Endodermal cell (in vitro differentiated cells): ENCODE data around the gene LAIR1. TPM values are rescaled to one million over a fixed set of nuclear protein-coding genes. Genes with fewer than 3 reads are reported as not detected.
"Not testable (repeated sequence)": the region's sequence is repeated elsewhere in the genome, so short reads cannot be mapped to it uniquely, and the experiment has no call there.

Source experiments
- DNase-seq: peaks from one replicate; pipeline ENCODE4 v3.0.0-alpha.2; 2017
- H3K27ac ChIP-seq: 2 replicates; pipeline ENCODE4 v1.5.1; 2013; ENCODE audit warnings: mild to moderate bottlenecking, low read depth, low read length, moderate library complexity
- H3K27me3 ChIP-seq: 2 replicates; pipeline ENCODE4 v1.6.1; 2013; ENCODE audit warnings: mild to moderate bottlenecking, low read length, moderate library complexity; ENCODE audit not compliant: insufficient read depth, control insufficient read depth, poor library complexity, severe bottlenecking
- H3K36me3 ChIP-seq: 2 replicates; pipeline ENCODE4 v1.7.0; 2013; ENCODE audit warnings: mild to moderate bottlenecking, low read length, moderate library complexity; ENCODE audit not compliant: control insufficient read depth, insufficient read depth
- H3K4me1 ChIP-seq: one replicate; pipeline ENCODE4 v1.7.0; 2013; ENCODE audit warnings: low read length; ENCODE audit not compliant: control insufficient read depth, insufficient read depth
- H3K4me3 ChIP-seq: 2 replicates; pipeline ENCODE4 v1.5.1; 2013; ENCODE audit warnings: mild to moderate bottlenecking, low read length, moderate library complexity
- H3K9ac ChIP-seq: 2 replicates; pipeline ENCODE4 v1.6.1; 2013; ENCODE audit warnings: mild to moderate bottlenecking, low read length, moderate library complexity; ENCODE audit not compliant: poor library complexity, severe bottlenecking; ENCODE audit errors: extremely low read depth
- H3K9me3 ChIP-seq: 2 replicates; pipeline ENCODE4 v1.6.1; 2013; ENCODE audit warnings: mild to moderate bottlenecking, low read length, moderate library complexity; ENCODE audit not compliant: control insufficient read depth
- H3K27ac Mint-ChIP-seq: 2 replicates; pipeline ENCODE4 v1.8.0; 2020; ENCODE audit warnings: mixed read lengths
- H3K27me3 Mint-ChIP-seq: 2 replicates; pipeline ENCODE4 v1.8.0; 2021; ENCODE audit warnings: mild to moderate bottlenecking, mixed read lengths; ENCODE audit not compliant: insufficient read depth
- H3K36me3 Mint-ChIP-seq: 2 replicates; pipeline ENCODE4 v1.8.0; 2020; ENCODE audit warnings: low read depth, mixed read lengths
- H3K4me1 Mint-ChIP-seq: 2 replicates; pipeline ENCODE4 v1.8.0; 2020; ENCODE audit warnings: mixed read lengths
- H3K4me3 Mint-ChIP-seq: 2 replicates; pipeline ENCODE4 v1.8.0; 2020; ENCODE audit warnings: mild to moderate bottlenecking, moderate library complexity, mixed read lengths
- H3K9me3 Mint-ChIP-seq: 2 replicates; pipeline ENCODE4 v1.8.0; 2020; ENCODE audit warnings: mild to moderate bottlenecking, mixed read lengths
- CTCF ChIP-seq: fragments of 200-600 bp; sonication (generic); conservative IDR thresholded peaks from 2 replicates; pipeline ENCODE4 v1.5.0; 2021; ENCODE audit warnings: antibody characterized with exemption, mild to moderate bottlenecking
- WGBS, 2 experiments: methylation state at CpG; one replicate each; pipeline versions ENCODE4 v1.1.5 to v1.1.7; 2013; ENCODE audit warnings: missing lambda C conversion rate in 2 of 2, mixed read lengths in 1 of 2; ENCODE audit not compliant: insufficient coverage in 1 of 2, insufficient read length in 1 of 2; 5-methylcytosine and 5-hydroxymethylcytosine counted together
- total RNA-seq, 2 donors: library from RNA; stranded (reverse); fragmentation: NEBNext Ultra II Directional in 1 of 2; extraction: Animal tissue kit (Norgen Biotek cat#: 25700) in 1 of 2; gene quantifications; 2 replicates in 1 of 2; 3 replicates in 1 of 2; pipeline ENCODE4 v1.2.1, GENCODE V29; 2021

The LAIR1 gene
- total RNA-seq, 2 donors from 2014 or later: not detected

GRCh38 chr19:54369688-54370433 lies 5.1 kb upstream of the LAIR1 start:
- not testable (repeated sequence) for H3K27ac Mint-ChIP-seq, H3K36me3 Mint-ChIP-seq, H3K4me1 Mint-ChIP-seq, H3K27me3 ChIP-seq, H3K4me1 ChIP-seq, H3K36me3 ChIP-seq, H3K4me3 Mint-ChIP-seq, H3K4me3 ChIP-seq, DNase-seq, H3K27ac ChIP-seq, H3K9me3 Mint-ChIP-seq, H3K27me3 Mint-ChIP-seq, H3K9ac ChIP-seq, H3K9me3 ChIP-seq
- 87 to 93% methylated on average over 4 to 12 of the region's 19 CpGs for WGBS, 2 experiments

- Mint-ChIP-seq H3K27ac (no peak overlapping the region), H3K4me1 (no peaks in the 10 kb centered on the region), H3K4me3 (no peak overlapping the region), H3K36me3 (no peaks in the 10 kb centered on the region), H3K27me3 (peaks cover 8% of the 10 kb centered on the region), H3K9me3 (no peaks in the 10 kb centered on the region)
- Histone ChIP-seq H3K36me3 (no peaks in the 10 kb centered on the region), H3K9ac (no peak overlapping the region), H3K4me1 (no peaks in the 10 kb centered on the region), H3K4me3 (no peak overlapping the region), H3K9me3 (no peaks in the 10 kb centered on the region), H3K27ac (no peak overlapping the region), H3K27me3 (no peaks in the 10 kb centered on the region)
- TF ChIP-seq CTCF: no peak
- no peak for DNase-seq
- WGBS, 2 experiments: 77 to 85% methylated on average over 4 to 8 of the region's 8 CpGs
These were observed 4.5 kb upstream of the LAIR1 start for GRCh38 chr19:54369082-54369687.

- Histone ChIP-seq H3K27ac (no peak overlapping the region), H3K9ac (no peak overlapping the region), H3K4me1 (no peaks in the 10 kb centered on the region), H3K4me3 (no peak overlapping the region), H3K36me3 (no peaks in the 10 kb centered on the region), H3K27me3 (no peaks in the 10 kb centered on the region), H3K9me3 (no peaks in the 10 kb centered on the region)
- no peak overlapping the region for H3K27ac Mint-ChIP-seq
- no peaks in the 10 kb centered on the region for H3K4me1 Mint-ChIP-seq
- DNase-seq: no peak
- no peaks in the 10 kb centered on the region for H3K36me3 Mint-ChIP-seq
- 52 to 70% methylated on average over 2 to 5 of the region's 6 CpGs for WGBS, 2 experiments
- TF ChIP-seq CTCF: no peak
- H3K4me3 Mint-ChIP-seq: no peak overlapping the region
- H3K27me3 Mint-ChIP-seq: peaks cover 15% of the 10 kb centered on the region
- no peaks in the 10 kb centered on the region for H3K9me3 Mint-ChIP-seq
These were observed 2.1 kb upstream of the LAIR1 start for GRCh38 chr19:54366811-54367210.

GRCh38 chr19:54365798-54366197 lies 1.1 kb upstream of the LAIR1 start:
- not testable (repeated sequence) for H3K36me3 ChIP-seq, H3K4me1 Mint-ChIP-seq, H3K4me3 Mint-ChIP-seq, H3K9me3 Mint-ChIP-seq, H3K9ac ChIP-seq, H3K9me3 ChIP-seq, DNase-seq, H3K27ac ChIP-seq, H3K4me3 ChIP-seq, H3K36me3 Mint-ChIP-seq, H3K4me1 ChIP-seq, H3K27ac Mint-ChIP-seq, H3K27me3 ChIP-seq
- WGBS, 2 experiments: 95 to 96% methylated on average over 6 to 12 of the region's 13 CpGs
- H3K27me3 Mint-ChIP-seq: peaks cover 18% of the 10 kb centered on the region

GRCh38 chr19:54361680-54362422 lies 2.9 kb downstream of the LAIR1 start:
- H3K4me1 ChIP-seq, H3K4me1 Mint-ChIP-seq, H3K27me3 ChIP-seq, DNase-seq, H3K4me3 ChIP-seq, H3K36me3 Mint-ChIP-seq, H3K27ac ChIP-seq, H3K9me3 Mint-ChIP-seq, H3K27me3 Mint-ChIP-seq, H3K27ac Mint-ChIP-seq, H3K4me3 Mint-ChIP-seq, H3K9me3 ChIP-seq, H3K9ac ChIP-seq, H3K36me3 ChIP-seq: not testable (repeated sequence)
- WGBS, 2 experiments: 50 to 76% methylated on average over 1 to 3 of the region's 10 CpGs
